GM19328 (cell line): Measurements from ENCODE around the gene BRD3.
A peak's percentile ranks its signal among the peaks of the same experiment; 100 is the strongest.
"Not testable (repeated sequence)": the region's sequence is repeated elsewhere in the genome, so short reads cannot be mapped to it uniquely, and the experiment has no call there.

ENCODE experiments used
- ATAC-seq: cut with Tn5 transposase; IDR thresholded peaks from one replicate; pipeline ENCODE4 v1.9.1; 2021; ENCODE audit warnings: mild to moderate bottlenecking, moderate library complexity; ENCODE audit not compliant: unreplicated experiment

The BRD3 gene

DNA sequence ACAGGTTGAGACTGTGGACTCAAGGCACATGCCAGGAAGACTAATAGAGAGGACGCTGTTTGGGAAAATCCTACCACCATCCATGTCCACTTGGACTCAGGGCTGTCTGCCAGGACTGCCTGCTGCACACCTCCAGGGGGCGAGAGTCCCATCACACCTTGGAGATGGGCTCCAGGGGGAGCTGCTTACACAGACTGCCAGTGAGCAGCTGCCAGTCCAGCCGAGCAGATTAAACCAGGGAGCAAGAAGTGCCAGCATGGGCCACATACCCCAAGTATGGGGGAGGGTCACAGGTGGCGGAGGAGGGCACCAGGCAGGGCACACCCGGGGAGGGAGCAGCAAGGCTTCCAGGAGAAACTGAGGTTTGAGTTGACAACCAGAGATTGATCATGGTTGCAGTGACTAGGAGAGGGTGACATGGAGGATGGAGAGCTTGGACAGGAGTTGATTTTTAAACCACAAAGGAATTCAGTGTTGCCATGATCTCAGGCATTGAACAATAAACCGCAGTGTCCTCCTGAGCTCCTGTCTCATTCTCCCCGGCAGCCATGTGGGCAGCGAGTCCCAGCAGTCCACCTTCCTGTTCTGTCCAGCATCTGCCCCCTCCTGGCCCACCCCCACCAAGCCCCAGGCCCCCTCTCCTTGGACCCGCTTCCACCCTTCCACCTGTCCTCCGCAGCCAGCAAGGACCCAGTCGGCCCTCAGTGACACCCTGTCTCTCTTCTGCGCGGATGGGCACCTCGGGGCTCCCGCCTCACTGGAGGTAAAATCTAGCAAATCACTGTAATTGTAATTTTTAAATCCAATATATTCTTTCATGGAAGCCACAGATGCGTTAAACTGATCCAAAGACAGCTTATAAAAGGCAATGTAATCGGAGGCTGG is 72.6 kb downstream of the BRD3 start:
- ATAC-seq, result no peak

DNA sequence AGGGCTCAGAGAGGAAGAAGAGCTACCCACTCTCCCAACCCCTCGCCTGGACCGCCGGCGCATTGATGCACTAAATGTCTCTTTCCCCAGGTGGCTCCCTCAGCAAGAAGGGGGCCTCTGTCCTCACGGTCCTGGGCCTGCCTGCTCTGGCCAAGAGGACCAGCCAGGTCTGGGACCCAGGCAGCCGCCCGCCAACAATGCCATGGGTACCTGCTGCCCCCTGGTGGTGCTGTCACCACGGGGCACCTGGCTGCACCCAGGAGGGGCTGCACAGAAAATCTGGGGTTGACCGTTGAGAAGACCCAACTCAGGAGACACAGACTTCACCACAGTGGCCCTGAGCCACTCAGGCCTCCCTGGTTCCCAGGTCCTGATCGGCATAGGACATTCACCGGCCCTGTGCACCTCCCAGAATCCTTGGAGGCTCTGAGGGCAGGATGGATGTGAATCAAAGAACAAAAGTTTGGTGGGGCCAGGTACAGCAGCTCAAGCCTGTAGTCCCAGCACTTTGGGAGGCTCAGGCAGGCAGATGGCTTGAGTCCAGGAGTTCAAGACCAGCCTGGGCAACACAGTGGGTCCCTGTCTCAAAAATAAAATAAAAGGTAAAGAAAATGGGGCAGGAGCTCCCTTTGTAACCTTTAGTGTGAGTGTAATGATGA is 73.3 kb downstream of the BRD3 start:
- ATAC-seq, result no peak

DNA sequence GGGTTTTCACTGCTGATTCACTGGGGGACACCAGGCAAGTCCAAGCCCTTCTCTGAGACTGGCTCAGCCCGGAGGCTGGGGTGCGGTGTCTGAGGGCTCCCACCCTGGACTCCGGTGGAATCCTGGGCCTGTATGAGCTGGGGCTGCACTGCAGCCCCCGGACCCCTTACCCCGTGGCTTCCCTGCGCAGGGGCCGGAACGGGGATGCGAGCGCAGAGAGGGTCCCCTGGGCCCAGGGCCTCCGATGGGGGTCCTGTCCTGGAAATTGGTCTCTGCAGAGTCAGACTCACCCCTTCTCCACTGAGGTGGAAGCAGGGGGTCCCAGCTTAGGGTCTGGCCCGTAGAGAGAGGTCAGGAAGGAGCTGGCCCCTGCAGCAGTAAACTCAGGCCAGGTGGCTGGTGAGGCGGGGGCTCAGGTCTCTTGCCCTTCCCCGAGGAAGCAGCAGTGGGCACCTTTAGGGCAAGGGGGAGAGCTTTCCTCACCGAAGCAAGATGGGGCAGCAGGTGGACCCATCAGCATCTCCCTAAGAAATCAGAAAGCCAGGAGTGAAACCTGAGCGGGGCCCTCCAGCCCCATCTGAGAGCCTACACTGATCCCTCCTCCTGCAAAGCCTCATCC is 74.1 kb downstream of the BRD3 start:
- no peak for ATAC-seq

DNA sequence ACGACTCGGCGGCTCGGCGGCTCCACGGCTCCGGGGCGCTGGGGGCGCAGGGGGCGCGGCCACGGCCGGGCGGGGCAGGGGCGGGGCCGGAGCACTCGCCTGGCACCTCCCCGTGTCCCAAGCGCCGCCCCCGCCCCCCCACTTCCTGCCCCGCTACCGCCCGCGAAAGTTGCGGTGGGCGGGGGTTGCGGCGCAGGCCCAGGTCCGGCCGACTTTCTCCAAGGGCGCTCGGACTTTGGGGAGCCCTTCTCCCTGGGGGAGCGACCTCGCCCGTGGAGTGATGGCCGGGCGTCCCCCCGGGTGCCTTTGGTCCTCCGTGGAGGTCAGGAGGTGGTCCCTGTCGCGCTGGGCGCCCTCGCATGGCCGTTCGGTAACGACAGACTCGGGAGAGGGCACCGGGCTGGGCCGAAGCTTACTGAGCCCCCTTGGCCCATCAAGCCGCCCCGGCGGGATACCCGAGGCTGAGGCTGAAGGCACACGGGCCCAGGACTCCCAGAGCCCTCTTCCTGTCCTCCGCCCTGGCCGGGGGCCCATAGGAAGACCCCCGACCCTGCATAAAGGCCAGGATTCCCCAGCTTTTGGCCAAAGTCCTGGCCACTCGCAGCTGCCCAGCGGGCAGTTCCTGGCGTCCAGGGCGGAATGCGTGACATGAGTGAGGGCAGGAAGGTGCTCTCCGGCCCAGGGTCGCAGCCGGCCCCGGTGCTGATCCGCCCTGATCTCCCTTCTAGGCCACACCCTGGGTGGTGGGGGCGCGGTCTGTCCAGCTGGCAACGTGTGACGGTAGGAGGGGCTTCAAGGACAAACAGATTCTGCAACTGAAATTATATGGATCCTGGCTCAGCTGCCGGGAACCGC is 74.8 kb downstream of the BRD3 start:
- ATAC-seq, result no peak

DNA sequence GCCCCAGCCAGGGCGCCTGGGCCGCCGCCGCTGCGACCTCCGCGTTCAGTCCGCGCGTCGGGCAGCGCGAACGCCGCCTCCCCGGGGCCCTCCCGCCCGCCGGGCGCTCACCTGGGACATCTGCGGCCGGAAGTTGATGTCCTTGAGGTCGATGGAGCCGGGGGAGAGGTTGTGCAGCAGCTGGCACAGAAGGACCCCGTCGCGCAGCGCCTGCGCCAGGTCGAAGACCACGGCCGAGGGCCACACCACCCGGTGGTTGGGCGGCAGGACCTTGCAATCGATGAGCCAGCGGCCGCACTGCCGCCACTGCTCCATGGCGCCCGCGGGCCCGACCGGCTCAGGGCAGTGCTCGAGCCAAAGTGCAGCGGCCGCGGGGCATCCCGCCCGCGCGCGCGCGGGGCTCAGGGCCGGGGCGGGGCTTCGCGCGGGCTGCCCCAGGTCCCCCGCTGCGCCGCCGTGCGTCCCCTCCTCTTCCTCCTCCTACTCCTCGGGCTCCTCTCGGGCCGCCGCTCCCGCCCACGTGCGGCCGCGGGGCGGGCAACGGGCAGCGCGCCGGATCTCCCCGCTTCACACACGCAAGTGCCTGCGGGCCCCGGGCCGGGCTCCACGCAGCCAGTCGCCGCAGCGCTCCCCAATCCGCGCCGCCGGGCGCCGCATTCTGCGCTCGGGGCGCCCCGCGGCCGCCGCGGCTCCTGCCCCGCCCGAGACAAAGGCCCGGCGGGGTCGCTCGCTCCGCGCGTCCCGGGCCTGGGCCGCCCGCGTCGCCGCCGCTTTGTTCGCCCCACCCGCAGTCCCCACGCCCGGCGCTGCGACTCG is 75.7 kb downstream of the BRD3 start, which contains the start of gene VAV2:
Gene VAV2, minus strand, starts transcription at position 361 of the 816 bp plus-strand sequence. Its CDS starts 46 bp downstream, at position 315.
- peak; percentile 42 for ATAC-seq

DNA sequence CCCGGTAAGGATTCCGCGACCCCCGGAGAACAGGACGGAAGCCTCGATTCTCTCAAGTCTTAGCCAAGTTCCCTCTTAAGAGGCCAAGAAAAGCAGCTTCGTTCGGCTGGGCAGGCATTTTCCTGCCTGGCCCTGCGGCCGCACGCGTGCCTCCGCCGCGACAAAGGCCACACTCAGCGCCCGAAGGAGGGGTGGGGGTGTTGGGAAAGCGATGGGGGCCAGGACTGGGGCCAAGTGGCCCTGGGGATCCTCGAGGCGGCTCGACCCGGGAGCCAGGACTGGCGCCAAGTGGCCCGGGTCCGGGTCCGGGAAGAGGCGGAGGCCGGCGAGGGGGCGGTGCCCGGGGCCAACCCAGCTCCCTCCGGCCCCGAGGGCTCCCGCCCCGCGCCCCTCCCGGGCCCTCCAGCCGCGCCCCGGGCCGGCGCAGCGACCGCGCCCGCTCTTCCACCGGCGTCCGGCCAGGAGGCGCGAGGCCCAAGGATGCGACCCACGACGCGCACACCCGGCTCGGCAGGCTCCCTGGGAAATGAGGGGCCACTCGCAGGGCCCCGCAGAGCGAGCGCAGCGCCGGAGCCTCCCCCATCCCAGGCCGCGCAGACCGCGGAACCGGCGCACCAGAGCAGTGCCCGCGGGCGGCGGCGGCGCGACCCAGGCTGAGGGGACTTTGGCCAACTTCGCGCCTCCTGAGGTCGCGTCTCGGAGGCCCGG is 76.5 kb downstream of the BRD3 start:
- peak; percentile 7 for ATAC-seq

DNA sequence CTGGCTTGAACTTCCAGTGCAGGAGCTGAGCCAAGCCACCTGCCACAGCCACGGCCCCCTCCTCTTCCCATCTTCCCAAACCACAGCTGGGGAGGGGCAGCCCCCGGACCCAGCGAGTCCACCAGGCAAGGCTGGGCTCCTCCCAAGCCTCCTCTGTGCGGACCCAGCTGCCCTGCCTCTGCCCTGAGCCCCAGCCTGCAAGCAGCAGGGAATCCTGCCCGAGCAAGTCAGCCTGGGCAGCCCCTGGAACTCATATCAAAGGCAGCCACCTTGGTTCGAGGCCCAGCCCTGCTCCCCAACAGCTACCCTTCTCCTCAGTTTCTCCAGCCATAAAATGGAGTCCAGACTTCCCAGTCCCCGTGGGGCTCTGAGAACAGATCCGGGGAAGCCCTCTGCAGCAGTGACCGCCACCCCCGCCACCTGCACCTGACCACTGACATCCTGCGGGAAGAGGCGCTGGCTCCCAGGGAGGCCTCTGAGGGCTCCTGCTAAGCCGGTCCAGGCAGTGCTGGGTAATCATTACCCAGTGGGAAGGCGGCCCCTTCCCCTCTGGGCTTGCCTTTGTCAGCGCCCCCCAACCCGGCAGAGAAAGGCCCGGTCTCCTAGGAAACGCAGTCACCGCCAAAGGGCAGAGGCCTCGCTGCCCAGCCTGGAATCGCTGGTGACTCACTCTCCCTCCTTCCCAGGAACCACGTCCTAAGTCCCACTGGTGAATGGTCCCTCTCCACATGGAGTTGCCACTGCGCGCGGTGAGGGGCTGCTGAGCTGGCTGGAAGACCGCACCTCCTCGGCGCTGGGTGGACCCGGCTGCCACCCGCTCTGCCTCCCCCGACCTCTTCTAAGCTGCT is 77.2 kb downstream of the BRD3 start:
- ATAC-seq, result no peak

DNA sequence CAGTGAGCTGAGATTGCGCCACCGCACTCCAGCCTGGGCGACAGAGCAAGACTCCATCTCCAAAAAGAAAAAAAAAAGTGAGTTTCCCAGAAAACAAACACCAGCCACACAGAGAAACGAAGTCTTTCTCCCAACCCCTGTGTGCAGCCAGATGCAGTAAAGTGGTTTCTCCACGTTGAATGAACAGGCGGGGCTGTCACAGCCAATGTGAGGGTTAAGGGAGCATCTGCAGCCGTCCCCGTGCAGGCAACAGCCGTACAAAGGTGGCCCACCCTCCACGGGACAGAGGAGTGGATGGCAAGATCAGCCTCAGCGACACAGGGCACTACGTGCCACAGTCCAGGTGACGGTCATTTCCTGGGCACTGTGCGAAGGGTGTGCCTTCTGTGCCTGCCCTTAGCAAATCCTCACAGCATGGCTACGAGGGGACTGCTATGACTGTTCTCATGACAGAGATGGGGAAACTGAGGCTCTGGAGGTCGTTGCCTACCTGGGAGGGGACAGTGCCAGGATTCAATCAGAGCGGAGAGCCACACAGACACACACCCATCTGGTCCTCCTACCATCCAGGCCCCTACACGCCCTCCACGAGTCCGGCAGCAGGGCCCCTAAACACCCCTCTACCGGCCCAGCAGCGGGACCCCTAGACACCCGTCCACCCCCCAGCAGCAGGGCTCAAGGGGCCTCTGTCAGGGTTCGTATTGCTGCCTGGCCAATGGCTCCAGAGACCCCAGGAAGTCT is 78.0 kb downstream of the BRD3 start:
- no peak for ATAC-seq

DNA sequence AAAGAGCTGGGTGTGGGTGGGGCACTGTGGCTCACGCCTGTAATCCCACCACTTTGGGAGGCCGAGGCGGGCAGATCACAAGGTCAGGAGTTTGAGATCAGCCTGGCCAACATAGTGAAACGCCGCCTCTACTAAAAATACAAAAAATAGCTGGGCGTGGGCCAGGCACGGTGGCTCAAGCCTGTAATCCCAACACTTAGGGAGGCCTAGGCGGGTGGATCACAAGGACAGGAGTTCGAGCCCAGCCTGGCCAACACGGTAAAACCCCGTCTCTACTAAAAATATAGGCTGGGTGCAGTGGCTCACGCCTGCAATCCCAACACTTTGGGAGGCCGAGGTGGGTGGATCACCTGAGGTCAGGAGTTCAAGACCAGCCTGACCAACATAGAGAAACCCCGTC is 79.1 kb downstream of the BRD3 start:
- ATAC-seq, result not testable (repeated sequence)

DNA sequence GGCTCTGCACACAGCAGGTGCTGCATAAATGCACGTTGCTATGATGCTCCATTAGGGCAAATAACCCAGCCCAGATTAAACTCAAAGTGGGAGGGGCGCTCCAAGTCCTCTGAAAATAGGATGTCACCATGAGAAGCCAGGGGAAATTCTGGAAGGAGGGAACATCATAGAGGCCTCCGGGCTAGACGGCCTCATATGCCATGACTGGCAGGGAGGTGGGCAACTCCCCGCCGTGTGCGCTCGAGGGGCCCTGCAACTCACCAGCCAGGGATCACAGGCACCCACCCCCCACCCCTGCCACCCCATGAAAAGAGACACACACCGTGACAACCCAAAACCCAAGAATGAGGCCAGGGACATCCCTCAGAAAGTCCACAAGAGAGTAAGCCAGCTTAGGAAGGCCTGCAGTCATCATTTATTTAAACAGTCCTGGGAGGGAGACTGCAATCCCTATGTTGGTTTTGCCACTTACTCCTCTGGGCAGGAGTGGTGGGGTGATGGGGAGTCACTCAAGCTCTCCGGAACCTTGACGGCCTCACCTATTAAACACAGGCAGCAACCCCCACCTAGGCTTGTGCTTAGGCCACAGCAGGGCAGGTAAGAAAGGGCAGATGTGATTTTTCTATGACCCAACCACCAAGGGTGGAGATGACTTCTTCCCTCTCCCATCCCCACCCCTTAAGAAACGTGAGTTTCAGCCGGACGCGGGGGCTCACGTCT is 79.7 kb downstream of the BRD3 start:
- no peak for ATAC-seq

DNA sequence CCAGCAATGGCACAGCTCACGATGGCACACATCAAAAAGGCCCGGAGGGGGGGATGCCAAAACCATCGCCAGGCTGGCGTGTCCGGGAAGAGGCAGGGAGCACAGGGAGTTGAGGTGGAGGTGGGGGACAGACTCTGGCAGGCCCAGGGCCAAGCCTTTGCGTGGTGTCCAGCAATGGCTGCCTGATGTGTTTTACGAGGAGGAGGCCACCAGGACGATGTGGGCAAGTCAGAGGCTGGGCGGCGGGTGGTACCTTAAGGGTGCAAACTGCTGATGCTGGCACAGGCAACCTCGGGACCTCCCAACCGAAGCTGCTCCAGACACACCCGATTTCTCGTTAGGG is 80.4 kb downstream of the BRD3 start:
- ATAC-seq, result no peak

DNA sequence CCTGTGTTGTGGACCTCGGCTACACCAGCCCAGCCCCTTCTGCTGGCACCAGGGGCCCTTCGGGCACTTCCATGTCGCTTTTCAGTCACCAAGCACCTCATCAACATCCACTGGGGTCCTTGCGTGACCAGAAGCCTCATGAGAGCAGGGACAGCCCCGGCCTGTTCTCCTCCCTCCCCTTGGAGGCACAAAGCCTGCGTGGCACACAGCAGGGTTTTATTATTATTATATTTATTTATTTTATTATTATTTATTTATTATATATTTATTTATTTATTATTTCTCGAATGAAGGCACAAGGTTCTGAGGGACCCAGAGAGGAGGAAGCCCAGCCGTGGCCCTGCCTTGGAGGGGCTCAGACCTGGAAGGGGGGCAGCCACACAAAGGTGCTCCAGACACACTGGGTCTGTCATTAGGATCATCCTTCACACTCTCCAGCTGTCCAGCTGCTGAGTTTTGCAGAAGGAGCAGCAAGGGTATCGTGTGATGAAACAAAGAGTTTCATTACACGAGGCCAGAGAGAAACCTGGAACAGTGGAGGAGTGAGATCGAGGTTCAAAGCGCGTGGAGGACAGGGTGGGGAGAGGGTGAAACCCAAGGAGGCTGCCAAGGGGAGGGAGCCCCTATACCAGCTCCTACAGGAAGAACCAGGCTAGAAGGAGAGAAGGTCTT is 80.9 kb downstream of the BRD3 start:
- no peak for ATAC-seq

DNA sequence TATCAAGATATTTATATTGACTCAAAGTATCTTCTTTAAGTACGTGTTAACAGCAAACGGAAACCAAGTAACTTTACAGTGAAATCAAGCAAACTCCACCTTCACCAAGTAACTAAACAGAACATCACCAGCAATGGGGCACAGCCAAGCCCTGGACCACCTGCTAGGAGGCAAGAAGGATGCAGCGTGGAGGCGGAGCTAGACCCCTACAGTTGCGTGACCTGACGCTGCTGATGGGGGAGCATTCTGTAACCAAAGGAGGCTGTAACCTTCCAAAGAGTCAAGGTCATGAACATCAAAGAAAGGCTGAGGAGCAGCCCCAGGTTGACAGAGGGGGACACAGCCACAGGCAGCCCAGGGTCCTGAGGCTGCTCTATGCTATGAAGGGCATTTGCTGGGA is 81.8 kb downstream of the BRD3 start:
- no peak for ATAC-seq

DNA sequence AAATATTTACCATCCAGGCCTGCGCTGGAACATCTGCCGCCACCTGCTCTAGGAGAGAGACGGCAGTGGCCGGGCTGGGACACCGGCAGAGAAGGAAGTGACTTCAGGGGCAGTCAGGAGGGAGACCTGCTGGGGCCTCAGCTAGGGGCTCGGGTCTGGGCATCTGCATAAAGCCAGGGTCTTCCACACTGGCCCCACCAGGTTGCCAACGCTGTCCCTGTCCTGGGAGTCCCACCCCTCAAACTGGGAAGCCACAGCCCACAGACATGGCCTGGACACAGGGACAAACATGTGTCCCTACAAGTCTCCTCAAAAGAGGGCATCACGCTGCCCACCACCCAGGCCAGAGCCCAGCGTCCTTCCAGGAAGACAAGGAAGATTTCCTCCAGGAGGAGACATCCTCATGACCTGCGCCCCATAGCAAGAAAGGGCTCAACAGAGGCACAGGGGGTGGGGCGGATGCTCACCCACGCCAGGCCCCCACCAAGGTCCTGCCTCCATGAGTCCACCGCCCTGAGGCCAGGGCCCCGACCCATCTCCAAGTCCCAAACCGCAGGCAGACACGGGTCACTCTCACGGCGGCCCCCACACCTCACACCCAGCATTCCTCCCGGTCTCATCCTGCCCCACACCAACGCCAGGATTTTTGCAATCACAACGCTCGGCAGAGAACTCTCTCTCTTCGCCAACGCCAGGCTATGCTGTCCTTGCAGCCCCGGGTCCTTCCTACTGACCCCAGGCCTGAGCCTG is 84.7 kb downstream of the BRD3 start:
- no peak for ATAC-seq

DNA sequence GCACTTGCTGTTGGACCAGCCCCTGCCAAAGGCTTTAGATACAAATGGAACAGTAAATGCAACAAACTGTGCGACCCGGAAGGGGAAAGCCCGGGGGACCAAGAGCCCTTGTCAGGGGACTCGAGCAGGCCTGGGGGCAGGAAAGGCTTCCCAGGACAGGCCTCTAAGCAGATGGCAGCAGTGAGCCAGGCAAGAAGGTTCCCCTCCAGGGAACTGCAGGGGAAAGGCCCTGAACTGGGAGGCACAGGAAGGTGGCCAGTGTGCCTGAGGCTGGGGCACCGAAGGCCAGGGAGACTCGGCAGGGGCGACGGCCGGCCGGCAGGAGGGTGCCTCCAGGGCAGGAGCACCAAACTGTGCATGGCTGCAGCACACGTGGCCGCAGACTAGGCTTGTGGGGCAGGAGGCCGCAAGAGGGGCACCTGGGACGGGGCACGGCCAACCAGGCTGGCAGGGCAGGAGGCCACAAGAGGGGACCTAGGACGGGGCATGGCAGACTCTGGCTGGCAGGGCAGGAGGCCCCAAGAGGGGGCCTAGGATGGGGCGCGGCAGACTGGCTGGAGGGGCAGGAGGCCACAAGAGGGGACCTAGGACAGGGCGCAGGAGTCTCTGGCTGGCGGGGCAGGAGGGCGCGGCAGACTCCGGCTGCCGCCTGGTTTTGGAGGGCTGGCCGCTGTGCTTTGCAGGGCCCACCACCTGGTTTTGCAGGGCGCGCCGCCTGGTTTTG is 85.7 kb downstream of the BRD3 start:
- no peak for ATAC-seq
